Transverse colon (tissue), 3 donors: Measurements from ENCODE around the gene BOK.

Source experiments
- CTCF ChIP-seq, 5 experiments: fragments of 200-600 bp in 3 of 5; fragments of 450-650 bp in 2 of 5; sonication (generic) in 3 of 5; IDR thresholded peaks; 1 replicate in 2 of 5; 2 replicates in 3 of 5; pipeline ENCODE4 v1.5.1; 2016 to 2017; ENCODE audit warnings: antibody characterized with exemption in 5 of 5, inconsistent platforms in 3 of 5, mild to moderate bottlenecking in 2 of 5, moderate library complexity in 1 of 5
- POLR2A ChIP-seq: fragments of 450-650 bp; IDR thresholded peaks from one replicate; pipeline ENCODE4 v1.6.1; 2016; ENCODE audit warnings: antibody characterized with exemption, mild to moderate bottlenecking, moderate library complexity

- no peak for TF ChIP-seq POLR2A
- no peak for TF ChIP-seq CTCF (IDR thresholded peaks at IDR 0.05)
Measured at GRCh38 chr2:241530571-241530970, 28.0 kb upstream of the BOK start.
